Testis (tissue), 2 donors: ENCODE data around the gene CES4A.

Experiments used
- CTCF ChIP-seq, 3 experiments: fragments of 450-650 bp in 2 of 3; fragments of 200-600 bp in 1 of 3; sonication (generic) in 1 of 3; IDR thresholded peaks; one replicate each; pipeline ENCODE4 v1.5.1; 2016 to 2019; ENCODE audit warnings: antibody characterized with exemption in 3 of 3, mild to moderate bottlenecking in 2 of 3, moderate library complexity in 1 of 3
- POLR2A ChIP-seq: fragments of 450-650 bp; IDR thresholded peaks from one replicate; pipeline ENCODE4 v1.6.1; 2017; ENCODE audit warnings: antibody characterized with exemption, mild to moderate bottlenecking, moderate library complexity

- no peak for TF ChIP-seq CTCF (IDR thresholded peaks at IDR 0.05)
- TF ChIP-seq POLR2A, result no peak
These were observed 38.9 kb upstream of the CES4A start for GRCh38 chr16:66949472-66949871.
